ENCODE results near the gene FABP2.
"Not testable (repeated sequence)": the region's sequence is repeated elsewhere in the genome, so short reads cannot be mapped to it uniquely, and the experiment has no call there.

FABP2 gene

DNA sequence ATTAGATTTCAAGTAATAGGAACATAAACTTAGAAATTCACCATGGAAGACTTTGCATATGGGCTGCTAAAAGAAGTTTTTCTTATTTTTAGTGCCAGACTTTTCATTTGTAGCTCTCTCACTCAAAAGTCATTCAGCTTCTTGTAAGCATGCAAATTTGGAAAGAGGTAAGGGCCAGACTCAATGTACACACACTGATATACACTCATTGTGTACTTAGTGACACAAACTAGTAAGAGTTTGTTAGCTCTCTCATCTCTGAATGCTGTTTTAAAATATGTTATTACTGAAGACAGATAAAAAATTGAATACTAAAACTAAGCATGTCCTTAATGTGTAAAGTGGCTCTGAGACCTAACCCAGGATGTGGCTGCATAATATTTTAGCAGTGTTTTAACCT is 18.0 kb upstream of the FABP2 start:
- H3K36me3 ChIP-seq (ENCODE audit: control insufficient read depth, insufficient read depth, low read length); H3K4me3 ChIP-seq (replicated peaks; ENCODE audit: low read depth, low read length); DNase-seq (ENCODE audit: extremely low read depth, insufficient read length); H3K27me3 ChIP-seq (replicated peaks; ENCODE audit: control insufficient read depth, insufficient read depth, low read length): not testable (repeated sequence)

DNA sequence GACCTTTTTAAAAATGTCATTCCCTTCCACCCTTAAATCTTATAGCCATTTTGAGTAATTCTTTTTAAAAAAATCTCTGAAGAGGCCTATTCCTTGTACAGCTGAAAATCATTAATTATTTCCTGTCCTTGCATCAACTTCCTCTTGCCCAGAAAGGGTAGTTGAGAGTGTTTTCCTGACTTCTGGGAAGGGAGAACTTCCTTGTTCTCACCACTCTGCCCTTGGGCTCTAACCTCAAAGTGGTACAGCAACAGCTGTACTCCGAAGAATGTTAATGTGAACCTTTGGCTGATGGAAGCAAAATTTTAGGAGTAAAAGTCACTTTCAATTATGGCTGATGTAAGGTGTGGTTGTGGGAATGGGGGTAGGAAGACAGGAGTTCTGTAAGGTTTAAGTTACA is 15.1 kb upstream of the FABP2 start:
- Histone ChIP-seq H3K4me3 (replicated peaks; ENCODE audit: low read depth, low read length) (no peak overlapping the region), H3K36me3 (ENCODE audit: control insufficient read depth, insufficient read depth, low read length) (no peaks in the 10 kb centered on the region), H3K27me3 (replicated peaks; ENCODE audit: control insufficient read depth, insufficient read depth, low read length) (no peaks in the 10 kb centered on the region)
- TF ChIP-seq, protein P1, sequence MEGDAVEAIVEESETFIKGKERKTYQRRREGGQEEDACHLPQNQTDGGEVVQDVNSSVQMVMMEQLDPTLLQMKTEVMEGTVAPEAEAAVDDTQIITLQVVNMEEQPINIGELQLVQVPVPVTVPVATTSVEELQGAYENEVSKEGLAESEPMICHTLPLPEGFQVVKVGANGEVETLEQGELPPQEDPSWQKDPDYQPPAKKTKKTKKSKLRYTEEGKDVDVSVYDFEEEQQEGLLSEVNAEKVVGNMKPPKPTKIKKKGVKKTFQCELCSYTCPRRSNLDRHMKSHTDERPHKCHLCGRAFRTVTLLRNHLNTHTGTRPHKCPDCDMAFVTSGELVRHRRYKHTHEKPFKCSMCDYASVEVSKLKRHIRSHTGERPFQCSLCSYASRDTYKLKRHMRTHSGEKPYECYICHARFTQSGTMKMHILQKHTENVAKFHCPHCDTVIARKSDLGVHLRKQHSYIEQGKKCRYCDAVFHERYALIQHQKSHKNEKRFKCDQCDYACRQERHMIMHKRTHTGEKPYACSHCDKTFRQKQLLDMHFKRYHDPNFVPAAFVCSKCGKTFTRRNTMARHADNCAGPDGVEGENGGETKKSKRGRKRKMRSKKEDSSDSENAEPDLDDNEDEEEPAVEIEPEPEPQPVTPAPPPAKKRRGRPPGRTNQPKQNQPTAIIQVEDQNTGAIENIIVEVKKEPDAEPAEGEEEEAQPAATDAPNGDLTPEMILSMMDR (IDR thresholded peaks at IDR 0.05; ENCODE audit: insufficient read depth, low read length, poor library complexity, severe bottlenecking): no peak
- DNase-seq (ENCODE audit: extremely low read depth, insufficient read length): no peak

DNA sequence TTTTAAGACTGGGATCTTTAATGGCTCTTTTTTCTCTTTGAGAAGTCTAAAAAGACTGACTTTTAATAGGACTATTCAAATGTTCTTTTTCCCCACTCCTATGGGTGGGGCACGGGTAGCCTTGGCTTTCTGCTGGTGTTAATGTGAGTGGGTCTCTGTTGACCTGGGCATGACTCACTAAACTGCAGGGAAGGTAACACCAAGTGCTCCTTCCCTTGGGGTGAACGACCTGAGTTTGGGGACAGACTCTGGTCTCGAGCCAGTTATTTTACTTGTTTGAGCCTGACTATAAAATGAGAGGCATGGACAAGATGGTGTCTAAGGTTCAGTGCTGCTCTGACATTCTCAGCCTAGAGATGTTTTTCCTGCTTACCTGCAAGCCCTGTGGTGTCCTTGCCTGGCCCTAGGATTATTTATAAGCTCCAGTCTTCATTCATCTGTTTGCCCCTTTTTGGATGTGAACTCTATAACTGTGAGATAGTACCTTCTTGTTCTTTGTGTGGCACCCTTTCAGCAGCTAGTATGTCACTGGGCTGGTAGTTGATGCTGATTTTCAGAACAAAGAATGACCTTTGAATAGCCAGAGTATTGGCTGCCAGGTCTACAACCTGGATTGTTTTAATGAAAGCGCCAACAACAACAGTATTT is 14.5 kb upstream of the FABP2 start:
- H3K27me3 ChIP-seq (replicated peaks; ENCODE audit: control insufficient read depth, insufficient read depth, low read length); H3K36me3 ChIP-seq (ENCODE audit: control insufficient read depth, insufficient read depth, low read length); DNase-seq (ENCODE audit: extremely low read depth, insufficient read length); H3K4me3 ChIP-seq (replicated peaks; ENCODE audit: low read depth, low read length): not testable (repeated sequence)

DNA sequence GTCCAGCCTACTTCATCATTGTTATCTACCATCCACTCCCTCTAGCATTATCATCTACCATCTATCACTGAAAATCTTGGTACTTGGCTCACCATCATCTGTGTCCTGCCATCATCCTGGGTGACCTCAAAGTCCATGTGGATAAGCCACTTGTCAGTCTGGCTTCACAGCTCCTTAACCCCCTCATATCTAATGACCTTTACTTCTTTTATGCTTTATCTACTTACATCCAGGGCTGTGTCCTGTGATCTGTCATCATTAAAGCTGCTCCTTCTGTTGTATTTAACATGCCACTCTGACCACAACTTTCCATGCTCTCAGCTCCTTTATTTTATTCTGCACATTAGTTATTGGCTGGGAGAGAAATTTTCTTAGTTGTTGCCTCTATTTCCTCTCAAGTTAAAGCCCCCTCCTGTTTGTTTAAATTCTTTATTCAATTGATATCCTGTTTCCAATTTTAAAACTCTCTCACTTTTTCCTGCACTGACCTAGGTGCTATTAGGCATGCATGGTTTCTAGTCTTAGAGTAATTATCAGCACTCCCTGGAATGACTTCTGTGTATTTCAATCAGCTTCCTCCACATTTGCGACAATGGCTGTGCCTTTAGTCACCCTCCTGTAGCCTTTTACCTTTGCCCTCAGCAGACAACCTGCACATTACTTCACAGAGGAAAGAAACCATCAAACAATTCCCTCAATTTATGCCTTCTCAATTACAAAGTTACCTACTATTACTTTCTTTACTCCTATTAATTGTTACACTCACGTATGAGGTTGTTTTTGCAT is 8.1 kb upstream of the FABP2 start:
- H3K4me3 ChIP-seq (replicated peaks; ENCODE audit: low read depth, low read length): no peak overlapping the region
- TF ChIP-seq, protein P1 (IDR thresholded peaks at IDR 0.05; ENCODE audit: insufficient read depth, low read length, poor library complexity, severe bottlenecking): no peak
- DNase-seq (ENCODE audit: extremely low read depth, insufficient read length): no peak
- H3K27me3 ChIP-seq (replicated peaks; ENCODE audit: control insufficient read depth, insufficient read depth, low read length): no peaks in the 10 kb centered on the region; the same call in 1 of the 2 replicates
- H3K36me3 ChIP-seq (ENCODE audit: control insufficient read depth, insufficient read depth, low read length): no peaks in the 10 kb centered on the region

DNA sequence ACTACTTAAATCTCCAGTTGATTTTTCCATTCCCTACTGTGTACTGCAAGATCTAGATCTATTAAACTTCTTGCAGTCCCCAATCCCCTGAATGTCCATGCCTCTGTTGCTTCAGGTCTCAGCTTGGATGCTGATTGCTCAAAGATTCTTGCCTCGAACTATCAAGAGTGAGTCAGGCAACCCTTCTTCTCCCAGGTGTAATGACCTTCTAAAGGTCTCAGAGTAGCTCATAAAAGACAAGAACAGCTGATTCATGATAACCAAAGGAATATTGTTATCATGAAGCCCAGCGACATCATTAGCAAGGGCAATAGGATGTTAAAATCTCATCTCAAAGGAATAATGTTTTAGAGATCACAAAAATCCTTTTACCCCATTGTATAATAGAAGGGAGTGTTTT is 6.8 kb upstream of the FABP2 start:
- TF ChIP-seq, protein P1 (IDR thresholded peaks at IDR 0.05; ENCODE audit: insufficient read depth, low read length, poor library complexity, severe bottlenecking): no peak
- no peak for DNase-seq (ENCODE audit: extremely low read depth, insufficient read length)

DNA sequence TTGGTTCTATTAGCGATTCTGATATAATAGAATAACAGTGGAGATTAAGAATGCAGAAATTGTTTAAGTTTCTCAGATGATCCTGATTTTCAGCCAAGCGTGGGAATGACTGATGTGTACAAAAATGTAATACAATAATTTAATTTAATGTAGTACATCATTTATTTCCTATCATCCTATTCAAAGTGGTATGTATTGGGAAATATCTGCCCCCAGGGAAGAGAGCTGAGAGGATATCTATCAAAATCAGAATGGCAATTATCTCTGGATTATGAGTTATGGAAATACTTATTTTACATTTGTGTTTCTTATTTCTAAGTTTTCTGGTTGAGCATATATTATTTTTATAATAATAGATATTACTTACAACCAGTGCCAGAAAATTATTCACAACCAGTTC is 3.9 kb downstream of the FABP2 start:
- DNase-seq (ENCODE audit: extremely low read depth, insufficient read length): no peak
- Histone ChIP-seq H3K27me3 (replicated peaks; ENCODE audit: control insufficient read depth, insufficient read depth, low read length) (no peaks in the 10 kb centered on the region; the same call in 1 of the 2 replicates), H3K4me3 (replicated peaks; ENCODE audit: low read depth, low read length) (no peak overlapping the region), H3K36me3 (ENCODE audit: control insufficient read depth, insufficient read depth, low read length) (no peaks in the 10 kb centered on the region)
- TF ChIP-seq, protein P1 (IDR thresholded peaks at IDR 0.05; ENCODE audit: insufficient read depth, low read length, poor library complexity, severe bottlenecking): no peak

More for the DNA sequence above, 6.8 kb upstream of the FABP2 start:
- Histone ChIP-seq H3K36me3 (ENCODE audit: control insufficient read depth, insufficient read depth, low read length) (no peaks in the 10 kb centered on the region), H3K27me3 (replicated peaks; ENCODE audit: control insufficient read depth, insufficient read depth, low read length) (no peaks in the 10 kb centered on the region; the same call in 1 of the 2 replicates), H3K4me3 (replicated peaks; ENCODE audit: low read depth, low read length) (no peak overlapping the region)

Data from GM06990 (cell line).